GM19238 (cell line): Measurements from ENCODE around the gene SEMA4A.
"Not testable (repeated sequence)": the region's sequence is repeated elsewhere in the genome, so short reads cannot be mapped to it uniquely, and the experiment has no call there.

Experiments
- DNase-seq: peaks from one replicate; pipeline ENCODE4 v3.0.0; 2011; ENCODE audit warnings: low spot score; ENCODE audit not compliant: insufficient read length

The SEMA4A gene

DNA sequence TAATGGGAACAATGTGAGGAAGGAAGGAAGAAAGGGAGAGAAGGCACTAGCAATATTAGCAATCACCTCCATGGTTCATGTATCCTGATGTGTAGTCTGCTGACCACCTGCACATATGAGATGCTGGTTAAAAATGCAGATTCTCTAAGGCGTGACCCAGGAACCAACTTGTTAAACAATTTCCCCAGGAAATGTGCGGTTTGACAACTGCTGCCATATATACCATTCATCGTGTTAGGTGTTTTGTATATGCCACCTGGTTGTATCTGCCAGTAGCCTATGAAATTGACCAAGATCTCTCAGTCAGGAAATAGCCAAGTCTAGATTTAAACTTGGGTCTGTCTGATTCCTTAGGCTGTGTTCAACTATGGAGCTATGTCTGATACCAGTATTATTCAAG, 4.1 kb downstream of the SEMA4A start:
- no peak for DNase-seq

DNA sequence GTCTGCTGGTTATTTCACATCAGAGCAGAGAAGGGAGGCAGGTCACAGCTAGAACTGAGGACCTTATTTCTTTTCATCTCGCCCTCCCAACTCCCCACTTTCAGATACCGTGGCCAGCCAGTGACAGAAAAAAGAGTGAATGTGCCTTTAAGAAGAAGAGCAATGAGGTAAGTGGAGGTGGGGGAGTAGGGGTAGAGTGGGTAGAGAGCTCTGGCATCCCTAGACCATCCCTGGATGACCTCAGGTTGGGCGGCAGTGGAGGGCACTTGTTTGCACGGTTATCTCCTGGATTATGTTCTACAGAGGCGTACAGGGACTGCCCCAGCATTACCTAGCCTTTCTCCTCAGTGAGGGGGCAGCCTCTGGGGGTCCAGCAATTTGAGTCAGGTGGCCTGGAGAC, 4.6 kb downstream of the SEMA4A start:
- no peak for DNase-seq

- DNase-seq: no peak
Measured at GRCh38 chr1:156160000-156160742, 6.8 kb downstream of the SEMA4A start.

DNA sequence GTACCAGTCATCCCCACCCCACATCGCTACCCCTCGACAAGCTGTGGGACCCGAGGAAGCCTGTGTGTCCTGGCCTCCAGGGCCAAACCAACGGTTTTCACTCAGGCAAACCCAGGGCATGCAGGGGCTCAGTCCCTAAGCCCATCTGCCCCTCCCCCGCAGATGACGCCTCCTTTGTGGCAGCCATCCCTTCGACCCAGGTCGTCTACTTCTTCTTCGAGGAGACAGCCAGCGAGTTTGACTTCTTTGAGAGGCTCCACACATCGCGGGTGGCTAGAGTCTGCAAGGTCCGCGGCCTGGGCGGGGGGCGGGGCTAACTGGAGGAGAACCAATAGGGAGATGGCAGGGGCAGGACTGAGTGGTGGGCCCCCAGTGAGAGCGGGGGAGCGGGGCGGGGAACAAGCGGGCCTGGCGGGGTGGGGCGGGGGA, 7.4 kb downstream of the SEMA4A start:
- DNase-seq: peak; percentile 71

- no peak for DNase-seq
Measured at GRCh38 chr1:156162430-156163037, 9.1 kb downstream of the SEMA4A start.

- DNase-seq: no peak
Measured at GRCh38 chr1:156163712-156164111, 10.3 kb downstream of the SEMA4A start.

DNA sequence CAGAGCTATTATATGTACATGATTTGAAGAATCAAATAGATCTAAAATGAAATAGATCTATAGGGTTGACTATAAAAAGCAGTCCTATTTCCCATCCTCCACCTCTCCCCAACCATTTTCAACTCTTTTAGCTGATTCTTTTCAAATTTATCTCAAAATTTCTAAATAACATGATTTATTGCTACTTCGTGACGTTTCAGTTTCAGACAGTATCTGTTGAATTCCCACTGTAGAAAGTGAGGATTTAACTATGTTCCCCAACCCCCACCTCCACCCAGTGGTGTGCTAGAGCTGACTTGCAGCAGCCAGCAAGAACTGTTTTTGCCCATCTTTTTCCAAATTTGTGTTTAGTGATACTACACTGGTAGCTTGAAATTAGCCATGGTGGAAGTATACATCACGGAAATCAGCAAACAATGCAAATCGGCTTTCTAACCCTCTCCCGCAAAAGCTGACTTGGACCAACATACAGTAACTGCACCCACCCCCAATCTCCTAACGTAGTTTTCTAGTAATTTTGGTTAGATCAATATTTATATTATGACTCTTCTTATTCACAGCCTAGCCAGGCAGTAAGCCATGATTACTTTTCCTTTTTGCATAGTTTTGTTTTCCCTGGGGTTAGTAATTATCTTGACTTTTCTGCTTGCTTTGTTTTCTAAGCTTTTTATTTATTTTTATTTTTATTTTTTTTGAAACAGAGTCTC, 10.9 kb downstream of the SEMA4A start:
- no peak for DNase-seq

- DNase-seq: no peak
Measured at GRCh38 chr1:156165083-156165482, 11.7 kb downstream of the SEMA4A start.

- no peak for DNase-seq
Measured at GRCh38 chr1:156167536-156167935, 14.2 kb downstream of the SEMA4A start.

GRCh38 chr1:156172696-156173470, 19.5 kb downstream of the SEMA4A start:
- DNase-seq: no peak

GRCh38 chr1:156176610-156177210, 23.3 kb downstream of the SEMA4A start:
- DNase-seq: no peak

DNA sequence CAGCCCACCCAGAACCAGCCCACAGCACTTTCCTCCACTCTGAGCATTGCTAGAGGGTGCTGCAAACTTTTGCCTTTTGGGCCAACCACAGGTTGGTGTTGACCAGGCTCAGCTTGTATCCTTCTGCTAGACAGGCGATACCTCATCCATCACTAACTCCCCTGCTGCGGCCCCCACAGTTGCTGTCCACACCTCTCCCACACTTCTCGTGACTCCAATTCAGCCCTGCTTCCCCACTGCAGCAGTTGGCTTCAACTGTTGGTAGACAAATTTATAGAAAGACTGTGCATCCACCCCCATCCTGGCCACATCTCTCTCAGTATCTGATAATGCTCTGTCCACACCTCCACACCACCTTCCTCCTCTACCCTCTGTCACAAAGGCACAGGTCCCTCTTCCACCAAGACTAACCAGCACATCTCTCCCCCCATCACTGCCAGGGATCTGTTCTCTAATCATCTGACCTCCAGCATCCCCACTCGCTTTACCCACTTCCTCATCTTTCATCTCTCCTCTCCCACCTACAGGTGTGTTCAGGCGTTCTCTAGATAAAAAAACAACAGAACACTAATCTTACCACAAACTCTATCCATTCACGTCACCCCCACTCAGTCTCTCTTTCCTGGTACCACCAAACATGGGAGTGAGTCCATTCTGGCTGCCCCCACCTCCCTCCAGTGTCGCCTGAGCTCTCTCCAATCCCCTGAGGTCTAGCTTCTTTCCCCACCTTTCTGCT, 24.7 kb downstream of the SEMA4A start:
- no peak for DNase-seq

DNA sequence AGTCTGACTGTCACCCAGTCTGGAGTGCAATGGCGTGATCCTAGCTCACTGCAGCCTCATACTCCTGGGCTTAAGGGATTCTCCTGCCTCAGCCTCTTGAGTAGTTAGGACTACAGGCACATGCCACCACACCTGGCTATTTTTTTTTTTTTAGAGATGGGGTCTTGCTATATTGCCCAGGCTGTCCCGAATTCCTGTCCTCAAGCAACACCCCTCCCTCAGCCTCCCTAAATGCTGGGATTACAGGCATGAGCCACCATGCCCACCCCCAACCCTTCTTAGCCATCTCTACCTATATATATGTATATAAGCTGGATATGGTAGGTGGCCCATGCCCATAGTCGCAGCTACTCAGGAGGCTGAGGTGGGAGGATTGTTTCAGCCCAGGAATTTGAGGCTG, 27.1 kb downstream of the SEMA4A start:
- DNase-seq: no peak

- not testable (repeated sequence) for DNase-seq
Measured at GRCh38 chr1:156181391-156181924, 28.1 kb downstream of the SEMA4A start.

DNA sequence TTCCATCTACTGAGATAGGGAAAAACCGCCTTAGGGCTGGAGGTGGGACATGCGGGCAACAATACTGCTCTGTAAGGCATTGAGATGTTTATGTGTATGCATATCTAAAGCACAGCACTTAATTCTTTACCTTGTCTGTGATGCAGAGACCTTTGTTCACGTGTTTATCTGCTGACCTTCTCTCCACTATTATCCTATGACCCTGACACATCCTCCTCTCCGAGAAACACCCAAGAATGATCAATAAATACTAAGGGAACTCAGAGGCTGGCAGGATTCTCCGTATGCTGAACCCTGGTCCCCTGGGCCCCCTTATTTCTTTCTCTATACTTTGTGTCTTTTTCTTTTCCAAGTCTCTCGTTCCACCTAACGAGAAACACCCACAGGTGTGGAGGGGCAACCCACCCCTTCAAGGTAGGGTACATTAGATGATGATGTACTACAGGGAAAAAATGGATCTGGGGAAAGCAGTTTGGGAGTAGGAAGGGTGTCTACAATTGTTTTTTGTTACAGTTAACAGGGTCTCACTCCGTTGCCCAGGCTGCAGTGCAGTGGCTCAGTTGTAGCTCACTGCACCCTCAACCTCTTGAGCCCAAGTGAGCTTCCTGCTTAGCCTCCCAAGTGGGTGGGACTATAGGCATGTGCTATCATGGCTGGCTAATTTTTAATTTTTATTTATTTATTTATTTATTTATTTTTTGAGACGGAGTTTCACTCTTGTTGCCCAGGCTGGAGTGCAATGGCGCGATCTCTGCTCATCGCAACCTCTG, 28.8 kb downstream of the SEMA4A start:
- not testable (repeated sequence) for DNase-seq

- DNase-seq: not testable (repeated sequence)
Measured at GRCh38 chr1:156186347-156187177, 33.2 kb downstream of the SEMA4A start.

- DNase-seq: not testable (repeated sequence)
Measured at GRCh38 chr1:156190265-156190664, 36.9 kb downstream of the SEMA4A start.

GRCh38 chr1:156191292-156191964, 38.0 kb downstream of the SEMA4A start:
- no peak for DNase-seq
